ENCODE results near the gene PPP1R13B.

GRCh38 chr14:103684871-103685270 is 162.5 kb downstream of the PPP1R13B start:
- no peak for TF ChIP-seq CTCF (IDR thresholded peaks at IDR 0.05)
- TF ChIP-seq POLR2A (IDR thresholded peaks at IDR 0.05): no peak
